Esophagus squamous epithelium (tissue), 4 donors: ENCODE data around the gene SIL1.

Source experiments
- CTCF ChIP-seq, 6 experiments: fragments of 450-650 bp in 4 of 6; fragments of 200-600 bp in 2 of 6; sonication (generic) in 2 of 6; IDR thresholded peaks; one replicate each; pipeline ENCODE4 v1.5.1; 2016 to 2019; ENCODE audit warnings: antibody characterized with exemption in 6 of 6, mild to moderate bottlenecking in 4 of 6, moderate library complexity in 4 of 6
- POLR2A ChIP-seq, 4 donors: fragments of 450-650 bp; IDR thresholded peaks; one replicate each; pipeline ENCODE4 v1.6.1; 2017; ENCODE audit warnings: antibody characterized with exemption in 4 of 4, mild to moderate bottlenecking in 4 of 4, moderate library complexity in 3 of 4

GRCh38 chr5:139079225-139079990 lies 118.8 kb downstream of the SIL1 start:
- TF ChIP-seq CTCF (IDR thresholded peaks at IDR 0.05) (no peak), POLR2A (IDR thresholded peaks at IDR 0.05) (no peak)
